ENCODE results near the gene OR6K6. TPM values are rescaled to one million over a fixed set of nuclear protein-coding genes. Genes with fewer than 3 reads are reported as not detected.

OR6K6 gene
- total RNA-seq, 1 donor from 2014 or later, result not detected

- no peak overlapping the region for H3K27ac Mint-ChIP-seq (ENCODE audit: unreplicated experiment)
- H3K9me3 Mint-ChIP-seq, result peaks cover 2% of the 10 kb centered on the region
- H3K36me3 Mint-ChIP-seq (ENCODE audit: low read depth), result no peaks in the 10 kb centered on the region
- TF ChIP-seq CTCF (conservative IDR thresholded peaks at IDR 0.05), result no peak
- H3K4me3 Mint-ChIP-seq, result no peak overlapping the region
- H3K27me3 Mint-ChIP-seq (ENCODE audit: low read depth), result peaks cover 57% of the 10 kb centered on the region
- DNase-seq (ENCODE audit: low read depth, low spot score), result no peak
- no peaks in the 10 kb centered on the region for H3K4me1 Mint-ChIP-seq
These were observed 34.9 kb upstream of the OR6K6 start for GRCh38 chr1:158719664-158720063.

DNA sequence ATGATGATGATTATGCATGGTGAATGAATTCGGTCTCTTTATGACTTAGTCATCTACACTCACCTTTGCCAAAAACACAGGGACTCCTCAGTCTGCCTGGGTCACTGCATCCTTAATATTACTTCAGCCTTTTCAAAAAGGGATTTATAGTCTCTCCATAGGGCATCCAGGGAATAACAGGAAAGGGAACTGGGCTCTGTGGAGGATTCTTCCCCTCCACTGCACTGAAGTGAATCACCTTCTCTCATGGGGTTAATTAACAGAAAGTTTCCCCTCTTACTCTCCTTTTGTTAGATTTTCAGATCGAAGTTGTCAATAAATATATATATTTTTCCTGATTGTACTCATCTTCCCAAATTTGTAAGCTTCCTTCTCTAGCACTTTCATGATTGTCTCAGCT, 33.9 kb upstream of the OR6K6 start, which contains the start of gene OR6K3:
TSS of gene OR6K3 (minus strand) at position 101 of the 400 bp plus-strand sequence. CDS start 2,605 bp downstream, outside the sequence.
- no peak for TF ChIP-seq CTCF (conservative IDR thresholded peaks at IDR 0.05)
- H3K27me3 Mint-ChIP-seq (ENCODE audit: low read depth), result peaks cover 56% of the 10 kb centered on the region
- no peak within 1 kb of the TSS for H3K4me3 Mint-ChIP-seq
- H3K36me3 Mint-ChIP-seq (ENCODE audit: low read depth), result no peaks in the 10 kb centered on the region
- H3K9me3 Mint-ChIP-seq, result peaks cover 2% of the 10 kb centered on the region
- H3K27ac Mint-ChIP-seq (ENCODE audit: unreplicated experiment), result no peak within 1 kb of the TSS
- no peaks in the 10 kb centered on the region for H3K4me1 Mint-ChIP-seq
- DNase-seq (ENCODE audit: low read depth, low spot score), result no peak

- no peak for DNase-seq (ENCODE audit: low read depth, low spot score)
- no peak overlapping the region for H3K4me3 Mint-ChIP-seq
- H3K27me3 Mint-ChIP-seq (ENCODE audit: low read depth), result peaks cover 53% of the 10 kb centered on the region
- H3K27ac Mint-ChIP-seq (ENCODE audit: unreplicated experiment), result no peak overlapping the region
- H3K36me3 Mint-ChIP-seq (ENCODE audit: low read depth), result no peaks in the 10 kb centered on the region
- H3K9me3 Mint-ChIP-seq, result no peaks in the 10 kb centered on the region
- H3K4me1 Mint-ChIP-seq, result no peaks in the 10 kb centered on the region
- TF ChIP-seq CTCF (conservative IDR thresholded peaks at IDR 0.05), result no peak
These were observed 30.1 kb upstream of the OR6K6 start for GRCh38 chr1:158724442-158724841.

DNA sequence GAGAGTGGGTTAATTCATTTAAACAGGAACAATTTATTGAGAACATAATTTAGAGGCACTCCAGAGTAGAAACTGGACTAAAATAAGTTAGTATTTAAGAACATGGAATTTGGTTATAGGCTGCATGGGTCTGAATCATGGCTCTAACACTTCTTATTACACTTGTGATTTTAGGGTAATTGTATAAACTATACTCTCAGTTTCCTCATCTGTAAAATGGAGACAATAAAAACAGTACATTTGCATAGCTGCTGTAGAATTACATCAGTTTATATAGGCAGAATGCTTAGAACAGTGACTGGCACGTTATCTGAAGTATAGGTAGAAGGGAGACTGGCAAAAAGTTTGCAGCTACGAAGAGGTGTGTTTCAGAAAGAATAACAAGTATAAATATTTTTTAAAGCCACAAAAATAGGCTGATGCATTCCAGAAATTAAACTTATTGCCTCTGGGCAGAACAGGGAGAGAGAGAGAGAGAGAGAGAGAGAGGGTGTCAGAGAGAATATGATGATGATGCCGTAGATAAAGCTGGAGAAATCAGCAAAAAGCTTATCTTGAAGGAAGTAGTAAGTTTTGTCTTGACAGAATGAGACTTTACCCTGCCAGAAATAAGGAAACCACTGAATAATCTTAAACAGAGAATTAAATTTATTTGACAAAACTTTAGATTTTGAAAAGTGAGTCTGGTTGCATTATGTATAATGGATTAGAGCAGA, 25.9 kb upstream of the OR6K6 start:
- Mint-ChIP-seq H3K4me1 (no peaks in the 10 kb centered on the region), H3K9me3 (no peaks in the 10 kb centered on the region), H3K36me3 (ENCODE audit: low read depth) (no peaks in the 10 kb centered on the region), H3K27ac (ENCODE audit: unreplicated experiment) (no peak overlapping the region), H3K27me3 (ENCODE audit: low read depth) (peaks cover 38% of the 10 kb centered on the region), H3K4me3 (no peak overlapping the region)
- no peak for TF ChIP-seq CTCF (conservative IDR thresholded peaks at IDR 0.05)
- DNase-seq (ENCODE audit: low read depth, low spot score), result no peak

GRCh38 chr1:158730453-158730852, 24.1 kb upstream of the OR6K6 start:
- H3K36me3 Mint-ChIP-seq (ENCODE audit: low read depth), result no peaks in the 10 kb centered on the region
- H3K27ac Mint-ChIP-seq (ENCODE audit: unreplicated experiment), result no peak overlapping the region
- H3K27me3 Mint-ChIP-seq (ENCODE audit: low read depth), result peaks cover 34% of the 10 kb centered on the region
- H3K4me3 Mint-ChIP-seq, result no peak overlapping the region
- TF ChIP-seq CTCF (conservative IDR thresholded peaks at IDR 0.05), result no peak
- no peaks in the 10 kb centered on the region for H3K9me3 Mint-ChIP-seq
- DNase-seq (ENCODE audit: low read depth, low spot score), result no peak
- no peaks in the 10 kb centered on the region for H3K4me1 Mint-ChIP-seq

Data from neural crest cell (in vitro differentiated cells).